Body of pancreas (tissue), 4 donors: ENCODE results near the gene STPG4. TPM values are rescaled to one million over a fixed set of nuclear protein-coding genes. Genes with fewer than 3 reads are reported as not detected.

ENCODE experiments used
- ATAC-seq: fragments of 150-250 bp; one replicate; pipeline ENCODE4 v1.9.1; 2016
- DNase-seq, 4 donors: peaks; one replicate each; pipeline ENCODE4 v3.0.0-alpha.2; 2019
- H3K27ac ChIP-seq, 4 donors: fragments of 200-600 bp; sonication (generic); 1 replicate in 3 of 4; 2 replicates in 1 of 4; pipeline versions ENCODE4 v1.5.1 to v1.6.1; 2016 to 2019; ENCODE audit warnings: mild to moderate bottlenecking in 1 of 4, mixed read lengths in 1 of 4, moderate library complexity in 1 of 4
- H3K27me3 ChIP-seq, 2 donors: fragments of 200-600 bp; sonication (generic); one replicate each; pipeline ENCODE4 v1.6.0; 2016; ENCODE audit warnings: mild to moderate bottlenecking in 1 of 2
- H3K36me3 ChIP-seq, 2 donors: fragments of 200-600 bp; sonication (generic); replicated peaks in 1 of 2; 2 replicates each; pipeline ENCODE4 v1.5.1; 2016; ENCODE audit warnings: low read depth in 2 of 2; ENCODE audit not compliant: insufficient read depth in 1 of 2
- H3K4me1 ChIP-seq: fragments of 200-600 bp; sonication (generic); one replicate; pipeline ENCODE4 v1.6.0; 2016
- H3K4me3 ChIP-seq, 2 donors: fragments of 200-600 bp; sonication (generic); 1 replicate in 1 of 2; 2 replicates in 1 of 2; pipeline ENCODE4 v1.5.1; 2016 to 2019
- H3K9me3 ChIP-seq, 3 donors: fragments of 200-600 bp; sonication (generic); 1 replicate in 2 of 3; 2 replicates in 1 of 3; pipeline ENCODE4 v1.5.1; 2016
- POLR2A ChIP-seq, 3 donors: fragments of 450-650 bp; IDR thresholded peaks; one replicate each; pipeline ENCODE4 v1.6.1; 2016; ENCODE audit warnings: antibody characterized with exemption in 3 of 3, mild to moderate bottlenecking in 2 of 3
- WGBS, 2 donors: methylation state at CpG; one replicate each; pipeline ENCODE4 v1.1.5; 2017; 5-methylcytosine and 5-hydroxymethylcytosine counted together
- intact Hi-C: fragments of 100-400 bp; cut with DNase I; formaldehyde crosslinking; loops from one replicate; pipeline ENCODE4 v1.15.1; 2023
- total RNA-seq, 2 donors: library from RNA; depleted of rRNA; stranded (reverse); fragments of >200 nt; gene quantifications; one replicate each; pipeline ENCODE4 v1.1.0, GENCODE V29; 2016
- TF ChIP-seq, protein P1 (sequence below), 7 experiments: fragments of 450-650 bp in 4 of 7; fragments of 200-600 bp in 3 of 7; sonication (generic) in 3 of 7; IDR thresholded peaks; one replicate each; pipeline ENCODE4 v1.5.1; 2016 to 2019; ENCODE audit warnings: antibody characterized with exemption in 7 of 7

STPG4 gene
- total RNA-seq, 2 donors from 2014 or later, result not detected

GRCh38 chr2:47152803-47153202 lies 2.3 kb downstream of the STPG4 start:
- no peak for TF ChIP-seq POLR2A (IDR thresholded peaks at IDR 0.05)
- TF ChIP-seq, protein P1, sequence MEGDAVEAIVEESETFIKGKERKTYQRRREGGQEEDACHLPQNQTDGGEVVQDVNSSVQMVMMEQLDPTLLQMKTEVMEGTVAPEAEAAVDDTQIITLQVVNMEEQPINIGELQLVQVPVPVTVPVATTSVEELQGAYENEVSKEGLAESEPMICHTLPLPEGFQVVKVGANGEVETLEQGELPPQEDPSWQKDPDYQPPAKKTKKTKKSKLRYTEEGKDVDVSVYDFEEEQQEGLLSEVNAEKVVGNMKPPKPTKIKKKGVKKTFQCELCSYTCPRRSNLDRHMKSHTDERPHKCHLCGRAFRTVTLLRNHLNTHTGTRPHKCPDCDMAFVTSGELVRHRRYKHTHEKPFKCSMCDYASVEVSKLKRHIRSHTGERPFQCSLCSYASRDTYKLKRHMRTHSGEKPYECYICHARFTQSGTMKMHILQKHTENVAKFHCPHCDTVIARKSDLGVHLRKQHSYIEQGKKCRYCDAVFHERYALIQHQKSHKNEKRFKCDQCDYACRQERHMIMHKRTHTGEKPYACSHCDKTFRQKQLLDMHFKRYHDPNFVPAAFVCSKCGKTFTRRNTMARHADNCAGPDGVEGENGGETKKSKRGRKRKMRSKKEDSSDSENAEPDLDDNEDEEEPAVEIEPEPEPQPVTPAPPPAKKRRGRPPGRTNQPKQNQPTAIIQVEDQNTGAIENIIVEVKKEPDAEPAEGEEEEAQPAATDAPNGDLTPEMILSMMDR (IDR thresholded peaks at IDR 0.05), result no peak
- no peaks in the 10 kb centered on the region for H3K4me1 ChIP-seq

GRCh38 chr2:47150175-47150574 lies 4.9 kb downstream of the STPG4 start:
- no peak overlapping the region for H3K4me3 ChIP-seq
- no peak for TF ChIP-seq POLR2A (IDR thresholded peaks at IDR 0.05)
- TF ChIP-seq, protein P1 (IDR thresholded peaks at IDR 0.05), result no peak
- no peaks in the 10 kb centered on the region for H3K9me3 ChIP-seq
- H3K27ac ChIP-seq, result no peak overlapping the region
- peaks cover 0 to 2% of the 10 kb centered on the region in 2 donors for H3K36me3 ChIP-seq
- no peaks in the 10 kb centered on the region for H3K27me3 ChIP-seq
- WGBS, 2 donors, result 96 to 98% methylated on average over 3 of the region's 3 CpGs
- ATAC-seq (no peak), DNase-seq (no peak)
- no peaks in the 10 kb centered on the region for H3K4me1 ChIP-seq
- intact Hi-C loops, result no loop called here

More at GRCh38 chr2:47152803-47153202, 2.3 kb downstream of the STPG4 start:
- Histone ChIP-seq H3K27ac (no peak overlapping the region), H3K9me3 (no peaks in the 10 kb centered on the region), H3K36me3 (peaks cover 0 to 2% of the 10 kb centered on the region in 2 donors), H3K4me3 (no peak overlapping the region), H3K27me3 (no peaks in the 10 kb centered on the region)
- DNase-seq (no peak), ATAC-seq (no peak)
- intact Hi-C loops, result no loop called here

- Histone ChIP-seq H3K9me3 (no peaks in the 10 kb centered on the region), H3K27ac (no peak overlapping the region), H3K36me3 (peaks cover 0 to 2% of the 10 kb centered on the region in 2 donors), H3K4me1 (no peaks in the 10 kb centered on the region), H3K4me3 (no peak overlapping the region), H3K27me3 (no peaks in the 10 kb centered on the region)
- DNase-seq (no peak), ATAC-seq (no peak)
- 92 to 94% methylated on average over 3 of the region's 3 CpGs for WGBS, 2 donors
- intact Hi-C loops, result no loop called here
- TF ChIP-seq POLR2A (IDR thresholded peaks at IDR 0.05), result no peak
- TF ChIP-seq, protein P1 (IDR thresholded peaks at IDR 0.05), result no peak
Measured at GRCh38 chr2:47147021-47147420, 8.1 kb downstream of the STPG4 start.

DNA sequence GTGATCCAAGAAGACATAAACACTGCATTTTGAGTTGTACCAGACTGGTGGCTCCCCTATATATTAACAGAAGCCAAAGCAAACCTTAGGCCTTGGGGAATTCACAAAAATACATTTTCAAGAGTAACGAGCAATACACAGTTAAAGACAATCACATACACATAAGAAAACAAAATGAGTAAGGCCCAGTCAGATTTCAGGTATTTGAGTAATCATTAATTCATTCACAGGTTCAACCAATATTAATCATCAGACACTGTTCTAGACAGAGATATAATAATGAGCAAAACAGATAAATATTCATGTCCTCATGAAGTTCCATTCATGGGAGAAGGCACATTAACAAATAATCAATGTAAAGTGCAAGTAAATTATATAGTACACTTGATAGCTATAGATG lies 9.6 kb downstream of the STPG4 start:
- WGBS, 2 donors, result 83 to 91% methylated on average over 1 of the region's 1 CpG
- intact Hi-C loops, result no loop called here

GRCh38 chr2:47141520-47141919 lies 13.6 kb downstream of the STPG4 start:
- no peak for ATAC-seq
- TF ChIP-seq POLR2A (IDR thresholded peaks at IDR 0.05), result no peak
- TF ChIP-seq, protein P1 (IDR thresholded peaks at IDR 0.05), result no peak
- WGBS, 2 donors, result 83 to 95% methylated on average over 3 of the region's 3 CpGs
- Histone ChIP-seq H3K9me3 (no peaks in the 10 kb centered on the region), H3K4me1 (no peaks in the 10 kb centered on the region), H3K4me3 (no peak overlapping the region), H3K36me3 (no peaks in the 10 kb centered on the region), H3K27ac (no peak overlapping the region), H3K27me3 (no peaks in the 10 kb centered on the region)
- DNase-seq, result no peak
- intact Hi-C loops, result no loop called here

More for the DNA sequence above, 9.6 kb downstream of the STPG4 start:
- no peak overlapping the region for H3K27ac ChIP-seq
- DNase-seq (no peak), ATAC-seq (no peak)
- no peaks in the 10 kb centered on the region for H3K4me1 ChIP-seq
- H3K9me3 ChIP-seq, result no peaks in the 10 kb centered on the region
- no peak overlapping the region for H3K4me3 ChIP-seq
- no peaks in the 10 kb centered on the region for H3K27me3 ChIP-seq
- TF ChIP-seq, protein P1 (IDR thresholded peaks at IDR 0.05), result no peak
- H3K36me3 ChIP-seq, result peaks cover 0 to 2% of the 10 kb centered on the region in 2 donors
